H1 (cell line): Measurements from ENCODE around the gene USP1. TPM values are rescaled to one million over a fixed set of nuclear protein-coding genes. Genes with fewer than 3 reads are reported as not detected.

ENCODE experiments used
- CHD2 ChIP-seq: IDR thresholded peaks from 2 replicates; pipeline ENCODE4 v1.6.1; 2012; ENCODE audit warnings: low read length, improper control_type of control experiment
- KDM1A ChIP-seq: fragments of 200-600, 300-600 bp; sonication (generic); IDR thresholded peaks from 2 replicates; pipeline ENCODE4 v1.7.1; 2016; ENCODE audit warnings: mild to moderate bottlenecking, low read length, borderline replicate concordance
- TBP ChIP-seq: IDR thresholded peaks from 2 replicates; pipeline ENCODE4 v1.6.1; 2011; ENCODE audit warnings: low read depth, low read length, improper control_type of control experiment
- YY1 ChIP-seq: IDR thresholded peaks from 2 replicates; pipeline ENCODE4 v1.6.1; 2011; ENCODE audit warnings: low read depth, mild to moderate bottlenecking, low read length
- polyA plus RNA-seq, 7 experiments: library from polyadenylated mRNA; depleted of rRNA in 3 of 7; stranded (reverse) in 5 of 7; unstranded in 2 of 7; fragments of >200 nt in 5 of 7; fragments of 200-250 nt in 2 of 7; gene quantifications; 1 replicate in 5 of 7; 2 replicates in 1 of 7; 4 replicates in 1 of 7; pipeline versions ENCODE4 v1.2.1 to v1.2.3, GENCODE V29; 2011 to 2013; ENCODE audit warnings: missing spikeins in 2 of 7, mixed read lengths in 2 of 7
- total RNA-seq: library from RNA; stranded (reverse); fragmentation: NEBNext Ultra II Directional; extraction: Animal tissue kit (Norgen Biotek cat#: 25700); gene quantifications from 2 replicates; pipeline ENCODE4 v1.2.1, GENCODE V29; 2021

Gene USP1
- total and polyA plus RNA-seq, 2 of the 8 experiments (the other 6 are each of a cell fraction or from before 2014, with no cell fraction given): 9.1 to 49.6 TPM

DNA sequence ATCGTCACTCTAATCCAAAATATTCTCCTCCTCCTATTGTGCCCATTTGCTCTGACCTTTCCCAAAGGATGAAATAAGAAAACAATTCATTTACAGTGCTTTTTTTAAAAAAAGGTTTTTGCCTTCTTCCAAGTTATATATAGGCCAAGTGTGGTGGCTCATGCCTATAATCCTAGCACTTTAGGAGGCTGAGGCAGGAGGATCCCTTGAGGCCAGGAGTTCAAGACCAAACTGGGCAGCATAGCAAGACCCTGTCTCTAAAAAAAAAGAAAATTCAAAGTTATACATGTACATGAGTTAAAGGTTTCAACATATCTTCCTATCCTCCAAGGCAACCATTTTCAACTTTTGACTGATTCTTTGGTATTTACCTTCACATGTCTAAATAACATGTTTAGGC is 10.1 kb upstream of the USP1 start (continued):
- no peak for TF ChIP-seq CHD2
- no peak for TF ChIP-seq TBP
- no peak for TF ChIP-seq YY1
- no peak for TF ChIP-seq KDM1A
